A673 (cell line): Measurements from ENCODE around the gene ASPDH.

Experiments used
- CTCF ChIP-seq: fragments of 300-800, 200-600 bp; sonication (generic); conservative IDR thresholded peaks from 2 replicates; pipeline ENCODE4 v1.5.1; 2017; ENCODE audit warnings: low read depth, mild to moderate bottlenecking, antibody characterized with exemption, low read length, moderate library complexity, mixed read lengths
- EZH2 ChIP-seq: fragments of 200-600 bp; sonication (generic); IDR thresholded peaks from 2 replicates; pipeline ENCODE4 v1.6.1; 2017; ENCODE audit warnings: borderline replicate concordance, low read depth, mild to moderate bottlenecking, mixed read lengths, antibody characterized with exemption, low read length; ENCODE audit not compliant: poor library complexity, severe bottlenecking

GRCh38 chr19:50534478-50534877 is 20.8 kb upstream of the ASPDH start:
- TF ChIP-seq EZH2 (no peak), CTCF (no peak)
